Measurements from ENCODE around the gene NELFCD.

- TF ChIP-seq YY1 (IDR thresholded peaks at IDR 0.05; ENCODE audit: insufficient read depth, insufficient read length) (no peak), ZNF274 (IDR thresholded peaks at IDR 0.05; ENCODE audit: low read depth, low read length) (no peak), SUZ12 (IDR thresholded peaks at IDR 0.05; ENCODE audit: extremely low read depth, insufficient read depth, insufficient read length) (no peak)
Measured at GRCh38 chr20:58989196-58989595, 8.1 kb downstream of the NELFCD start.
